Glomerular visceral epithelial cell (primary cell): Measurements from ENCODE around the gene LYPD6B.

Experiments used
- DNase-seq: peaks from one replicate; pipeline ENCODE4 v3.0.0-alpha.2; 2016; ENCODE audit errors: extremely low spot score

The LYPD6B gene

DNA sequence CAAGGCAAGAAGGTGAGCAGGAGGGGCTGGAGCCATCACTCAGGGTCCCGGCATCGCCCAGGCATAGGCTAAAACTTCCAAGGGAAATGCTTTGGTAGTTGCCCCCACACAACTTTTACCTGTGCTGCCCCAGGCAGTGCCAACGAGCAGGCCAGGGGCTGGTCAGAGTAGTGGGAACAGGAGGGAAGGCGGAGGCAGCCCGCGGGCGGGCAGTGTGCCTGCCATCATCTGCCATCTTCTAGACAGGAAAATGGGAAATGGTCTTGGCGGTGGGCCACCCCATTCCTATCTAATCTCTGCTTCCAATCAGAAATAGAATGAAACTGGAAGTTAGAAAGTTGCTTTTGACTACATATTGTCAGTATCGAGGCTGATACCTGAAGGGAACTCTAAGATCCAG is 26.0 kb upstream of the LYPD6B start:
- no peak for DNase-seq

GRCh38 chr2:149015501-149015900 is 23.0 kb upstream of the LYPD6B start:
- DNase-seq = no peak

GRCh38 chr2:149015926-149016563 is 22.5 kb upstream of the LYPD6B start:
- no peak for DNase-seq

DNA sequence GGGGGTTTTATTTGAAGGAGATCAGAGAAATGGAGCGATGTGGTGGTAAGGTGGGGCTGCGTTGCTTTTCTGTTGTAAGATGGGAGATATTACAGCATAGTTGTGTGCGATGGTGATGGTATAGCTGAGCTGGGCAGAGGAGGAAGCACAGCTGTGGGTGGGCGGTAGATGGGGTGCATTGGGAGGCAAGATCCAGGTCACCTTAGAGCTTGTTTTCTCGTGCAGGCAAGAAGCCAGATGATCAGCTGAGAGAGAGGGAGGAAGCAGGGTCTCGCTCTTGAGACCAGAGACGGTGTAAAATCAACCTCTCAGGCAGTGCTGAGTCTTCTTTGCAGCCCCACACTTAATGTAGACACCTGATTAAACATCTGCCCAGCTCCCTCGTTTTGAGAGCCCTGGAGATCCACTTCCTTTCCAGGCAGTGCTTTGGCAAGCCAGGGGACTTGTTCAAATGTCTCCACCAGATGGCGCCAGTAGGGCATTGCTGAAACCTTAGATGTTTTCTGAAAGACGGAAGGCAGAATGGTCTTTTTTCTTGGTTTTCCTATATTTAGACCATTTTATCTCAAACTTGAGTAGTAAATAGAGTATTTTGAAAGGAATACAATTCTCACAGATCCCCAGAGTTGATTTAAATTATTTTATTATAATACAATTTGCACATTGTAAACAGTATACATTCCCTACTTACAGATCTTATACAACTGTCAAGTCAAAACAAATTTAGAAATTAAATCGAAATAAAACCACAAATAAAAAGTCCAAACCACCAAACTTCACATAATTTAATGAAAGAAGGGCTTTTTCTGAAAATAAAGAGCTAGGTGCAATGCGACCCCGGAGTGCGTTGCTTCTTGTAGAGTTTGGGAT is 21.1 kb upstream of the LYPD6B start:
- DNase-seq = peak; percentile 79

- no peak for DNase-seq
Measured at GRCh38 chr2:149018981-149019380, 19.5 kb upstream of the LYPD6B start.

DNA sequence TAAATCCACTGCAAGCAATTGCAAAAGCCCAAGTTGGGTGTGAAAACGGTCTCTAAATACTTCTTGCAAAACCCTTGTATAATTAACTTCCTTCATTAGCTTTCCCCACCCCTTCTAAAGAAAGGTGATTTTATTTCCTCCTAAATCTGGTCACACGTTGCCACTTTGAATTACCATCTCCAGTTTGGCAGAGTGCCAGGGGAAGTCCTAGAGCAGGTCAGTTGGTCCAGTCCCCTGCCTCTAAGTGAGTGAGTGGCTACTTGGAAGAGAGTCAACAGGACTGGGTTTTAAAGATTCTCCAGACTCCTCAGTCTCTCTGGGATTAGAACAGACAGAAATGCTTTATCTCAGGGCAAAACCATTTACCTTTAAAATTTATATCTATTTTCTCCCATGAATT is 18.7 kb upstream of the LYPD6B start:
- no peak for DNase-seq

GRCh38 chr2:149020432-149020851 is 18.1 kb upstream of the LYPD6B start:
- peak; percentile 51 for DNase-seq

DNA sequence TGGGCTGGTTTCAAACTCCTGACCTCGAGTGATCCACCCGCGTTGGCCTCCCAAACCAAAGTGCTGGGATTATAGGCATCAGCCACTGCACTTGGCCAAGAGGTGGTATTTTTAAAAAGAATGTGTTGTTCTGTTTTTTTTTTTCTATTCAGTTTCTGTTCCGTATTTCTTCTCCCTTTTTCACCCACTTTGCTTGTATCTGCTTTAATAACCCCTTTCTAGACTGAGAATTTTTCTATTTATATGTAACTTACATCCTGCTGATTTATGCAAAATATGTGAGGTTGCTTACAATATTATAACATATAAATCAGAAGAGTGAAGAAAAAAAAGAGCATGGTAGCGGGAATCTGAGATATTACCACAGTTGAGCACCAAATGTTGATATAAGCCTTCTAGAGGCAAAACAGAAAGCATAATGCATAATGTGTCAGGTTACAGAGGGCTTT is 17.2 kb upstream of the LYPD6B start:
- no peak for DNase-seq

DNA sequence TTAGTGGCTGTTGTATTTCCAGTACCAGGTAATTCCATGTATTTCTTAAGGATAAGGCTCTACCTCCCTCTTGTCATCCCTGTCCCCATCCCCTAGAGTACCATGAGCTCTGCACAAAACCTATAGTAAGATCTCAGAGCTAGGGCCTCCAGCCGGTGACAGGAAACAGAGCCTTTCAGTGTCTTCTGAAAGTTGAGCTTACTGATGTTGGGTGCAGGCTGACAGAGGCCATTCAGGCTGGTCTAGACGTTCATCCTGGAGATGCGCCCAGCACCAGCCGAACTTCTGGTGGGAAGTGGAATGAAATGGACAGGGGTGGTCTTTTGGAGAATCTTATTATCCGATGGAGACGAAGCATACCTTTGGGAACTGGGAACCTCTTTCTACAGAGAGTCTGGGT is 16.7 kb upstream of the LYPD6B start:
- DNase-seq = no peak

DNA sequence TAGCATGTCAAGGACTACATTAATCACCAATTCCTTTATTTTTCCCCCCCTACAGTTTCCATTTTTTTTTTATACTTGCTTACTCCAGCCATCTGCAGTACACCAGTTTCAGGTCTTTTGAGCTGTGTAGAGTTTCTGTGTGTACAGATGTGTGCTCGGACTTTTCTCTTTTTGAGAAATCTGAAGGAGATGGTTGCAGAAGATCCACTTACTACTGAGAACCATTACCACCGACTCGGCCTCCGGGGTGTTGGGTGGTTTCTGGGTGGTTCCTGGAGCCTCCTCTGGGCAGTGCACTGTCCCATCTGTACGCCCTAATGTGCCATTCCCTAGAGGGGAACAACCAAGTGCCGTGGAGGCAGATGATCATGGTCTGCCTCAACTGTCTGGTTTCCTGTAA is 15.4 kb upstream of the LYPD6B start:
- no peak for DNase-seq

DNA sequence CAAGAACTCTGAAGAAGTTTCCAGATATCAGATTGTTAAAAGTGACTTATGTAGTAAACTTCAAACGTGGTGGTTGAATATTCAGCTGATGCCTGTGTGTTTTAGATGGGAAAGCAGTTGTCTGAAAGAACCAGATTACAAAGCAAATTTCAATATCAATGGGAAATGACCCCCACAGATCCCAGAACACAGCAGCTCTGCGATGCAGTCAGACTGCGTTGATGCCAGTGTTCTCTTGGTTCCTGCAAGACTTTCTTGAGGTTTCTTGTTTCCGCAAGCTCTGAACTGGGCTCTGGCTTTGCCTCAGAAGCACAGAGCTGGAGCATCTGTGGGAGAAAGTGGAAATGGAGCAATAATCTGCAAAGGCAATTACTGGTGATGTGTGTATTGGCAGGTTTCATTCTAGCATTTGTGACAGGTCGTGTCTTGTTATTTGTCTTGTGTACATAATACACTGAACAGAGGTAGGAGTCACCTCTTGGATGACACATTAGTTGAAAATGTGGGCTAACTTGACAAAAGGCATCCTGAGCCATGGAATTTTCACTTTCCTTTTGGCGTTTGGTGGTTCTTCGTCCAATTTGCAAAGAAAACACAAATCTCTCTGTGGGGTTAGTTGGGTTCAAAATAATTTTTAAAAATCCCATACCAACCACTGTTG is 10.8 kb upstream of the LYPD6B start:
- no peak for DNase-seq

DNA sequence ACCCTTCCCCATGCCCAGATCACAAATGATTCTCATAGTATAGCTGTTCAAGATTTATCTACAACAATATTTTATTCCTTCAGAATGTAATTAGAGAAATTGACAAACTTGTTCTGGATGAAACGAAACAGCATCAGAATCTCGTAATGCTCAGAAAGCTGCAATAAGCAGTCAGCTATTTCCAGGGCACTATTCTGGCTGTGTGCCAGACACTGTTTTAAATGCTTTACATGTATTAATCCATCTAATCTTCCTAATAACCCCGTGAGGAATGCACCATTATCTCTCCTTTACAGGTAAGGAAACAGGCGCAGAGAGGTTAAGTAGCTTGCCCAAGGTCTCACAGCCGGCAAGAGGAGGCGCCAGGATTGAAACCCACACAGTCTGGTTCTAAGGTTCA is 10.1 kb upstream of the LYPD6B start:
- no peak for DNase-seq

GRCh38 chr2:149028891-149029290 is 9.6 kb upstream of the LYPD6B start:
- DNase-seq = no peak

- no peak for DNase-seq
Measured at GRCh38 chr2:149029307-149029965, 9.1 kb upstream of the LYPD6B start.

DNA sequence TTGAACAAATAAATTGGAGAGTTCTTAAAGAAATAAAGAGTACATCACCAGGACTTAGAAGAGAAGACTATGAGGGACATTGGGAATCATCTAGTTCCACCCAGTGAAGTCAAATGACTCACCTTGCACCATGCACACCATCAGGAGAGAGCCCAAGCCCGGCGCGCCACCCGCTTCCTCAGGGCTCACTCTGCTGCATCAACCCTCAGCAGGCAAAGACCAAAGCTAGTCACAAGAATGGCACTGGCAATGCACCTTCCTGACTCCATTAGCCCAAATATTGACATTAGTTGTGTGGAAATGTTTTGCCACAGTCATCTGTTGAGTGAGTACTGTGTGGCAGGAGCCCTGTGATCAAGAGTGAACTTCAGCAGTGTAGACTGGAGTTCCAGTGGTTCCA is 7.1 kb upstream of the LYPD6B start:
- DNase-seq = no peak

GRCh38 chr2:149033716-149034115 is 4.8 kb upstream of the LYPD6B start:
- DNase-seq = no peak

DNA sequence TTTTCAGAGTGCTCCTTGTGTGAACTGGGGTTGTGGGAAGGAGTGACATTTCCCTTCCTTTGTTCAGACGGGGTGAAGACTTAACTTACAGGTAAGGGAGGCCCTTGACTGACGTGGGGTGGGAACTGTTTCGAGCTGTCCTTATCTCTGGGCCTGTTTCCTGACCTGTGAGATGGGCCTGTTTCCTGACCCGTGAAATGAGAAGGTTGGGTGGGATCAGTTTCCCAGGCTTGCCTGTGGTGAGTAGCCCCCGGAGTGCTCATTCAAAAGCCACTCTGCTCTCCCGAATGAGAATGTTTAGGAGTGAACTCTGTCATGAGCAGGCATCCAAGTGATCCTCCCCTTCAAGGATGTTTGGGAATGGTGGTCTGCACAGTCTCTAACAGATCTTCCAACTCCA is 4.1 kb upstream of the LYPD6B start:
- DNase-seq = no peak

DNA sequence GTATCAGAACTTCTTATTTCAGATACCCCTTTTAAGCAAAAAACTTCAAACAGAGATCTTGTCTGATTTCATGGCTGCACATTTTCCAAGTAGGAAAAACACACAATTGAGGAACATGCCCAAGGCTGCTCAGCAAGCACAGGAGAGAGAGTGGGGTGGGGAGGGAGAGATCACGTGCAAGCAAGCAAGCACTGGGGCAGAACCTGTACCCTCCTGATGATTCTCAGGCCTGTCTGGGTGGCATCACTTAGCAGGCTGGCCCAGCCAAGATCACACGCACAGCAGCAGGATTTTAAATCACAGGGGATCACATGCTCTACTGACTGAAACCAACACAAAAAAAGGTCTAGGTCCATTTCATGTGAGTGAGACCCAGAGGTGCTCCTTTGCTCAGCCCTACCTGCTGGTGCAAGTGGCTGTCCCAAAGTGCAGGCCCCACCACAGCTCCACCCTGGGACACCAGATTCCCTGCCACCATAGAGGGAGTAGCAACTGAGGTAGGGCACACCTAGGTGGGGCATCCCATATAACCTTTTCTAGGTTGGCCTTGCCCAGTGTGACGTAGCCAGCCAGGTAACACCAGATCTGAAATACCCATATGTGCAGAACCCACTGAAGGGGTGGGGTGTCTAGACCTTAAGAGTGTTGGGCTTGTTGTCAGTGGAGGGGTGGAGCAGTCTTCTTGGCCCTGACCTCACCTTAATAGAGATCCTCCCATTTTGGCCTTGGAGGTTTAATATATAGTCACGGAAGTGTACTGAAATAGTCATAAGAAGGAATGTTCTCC is 1.8 kb upstream of the LYPD6B start:
- no peak for DNase-seq

- peak; percentile 33 for DNase-seq
Measured at GRCh38 chr2:149037851-149038250, 648 bp upstream of the LYPD6B start.

DNA sequence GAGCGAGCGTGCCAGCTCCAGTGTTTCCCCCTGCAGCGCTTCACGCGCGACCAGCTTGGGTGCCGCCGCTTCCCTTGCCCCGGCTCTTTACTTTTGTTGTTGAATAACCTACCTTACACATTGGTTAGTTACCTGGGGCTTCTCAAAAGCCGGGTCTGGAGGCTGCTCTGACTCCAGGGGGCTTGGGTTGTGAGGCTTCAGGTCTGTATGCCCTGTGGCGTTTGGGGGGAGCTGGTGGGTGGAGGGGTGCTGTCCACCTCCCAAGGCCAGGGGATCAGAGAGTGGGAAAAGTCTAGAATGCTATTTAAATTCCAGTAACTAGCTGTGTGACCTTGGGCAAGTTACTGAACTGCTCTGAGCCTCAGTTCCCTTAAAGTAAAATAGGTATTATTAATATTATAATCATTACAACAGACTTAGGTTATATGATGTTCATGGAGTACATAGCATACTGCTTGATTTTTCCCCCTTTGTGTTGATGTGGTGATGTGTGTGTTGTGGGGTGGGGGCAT is 770 bp downstream of the LYPD6B start:
- no peak for DNase-seq

- no peak for DNase-seq
Measured at GRCh38 chr2:149040451-149040850, 2.0 kb downstream of the LYPD6B start.
